H1 (cell line): Measurements from ENCODE around the gene CD37.

ENCODE experiments used
- BACH1 ChIP-seq: IDR thresholded peaks from 2 replicates; pipeline ENCODE4 v1.6.1; 2012; ENCODE audit warnings: low read length, improper control_type of control experiment
- CBX8 ChIP-seq: fragments of 300-800, 300-1000 bp; sonication (generic); IDR thresholded peaks from 2 replicates; pipeline ENCODE4 v1.7.1; 2016; ENCODE audit warnings: low read depth, low read length, borderline replicate concordance
- CHD2 ChIP-seq: IDR thresholded peaks from 2 replicates; pipeline ENCODE4 v1.6.1; 2012; ENCODE audit warnings: low read length, improper control_type of control experiment
- CTCF ChIP-seq, 3 experiments: IDR thresholded peaks; 1 replicate in 2 of 3; 2 replicates in 1 of 3; pipeline versions ENCODE4 v1.5.1 to v1.6.1; 2011; ENCODE audit warnings: low read length in 3 of 3, mild to moderate bottlenecking in 3 of 3, inconsistent platforms in 2 of 3, low read depth in 1 of 3, moderate library complexity in 1 of 3; ENCODE audit not compliant: insufficient read depth in 1 of 3; ENCODE audit errors: control extremely low read depth in 1 of 3
- EP300 ChIP-seq, 2 experiments: IDR thresholded peaks; 1 replicate in 1 of 2; 2 replicates in 1 of 2; pipeline ENCODE4 v1.6.1; 2011 to 2012; ENCODE audit warnings: low read depth in 2 of 2, low read length in 2 of 2, mild to moderate bottlenecking in 2 of 2, borderline replicate concordance in 1 of 2, inconsistent platforms in 1 of 2, moderate library complexity in 1 of 2
- EZH2 ChIP-seq: fragments of 200-600 bp; sonication (generic); IDR thresholded peaks from 2 replicates; pipeline ENCODE4 v1.7.1; 2012; ENCODE audit warnings: low read depth, mild to moderate bottlenecking, moderate library complexity, low read length, inconsistent platforms; ENCODE audit not compliant: severe bottlenecking
- GTF2F1 ChIP-seq: IDR thresholded peaks from 2 replicates; pipeline ENCODE4 v1.6.1; 2012; ENCODE audit warnings: low read depth, low read length, improper control_type of control experiment, borderline replicate concordance
- JUN ChIP-seq: IDR thresholded peaks from 2 replicates; pipeline ENCODE4 v1.6.1; 2011; ENCODE audit warnings: low read depth, mild to moderate bottlenecking, improper control_type of control experiment, low read length
- MAFK ChIP-seq: IDR thresholded peaks from 2 replicates; pipeline ENCODE4 v1.6.1; 2012; ENCODE audit warnings: low read depth, mild to moderate bottlenecking, improper control_type of control experiment, low read length
- PHF8 ChIP-seq: fragments of 200-600 bp; sonication (generic); conservative IDR thresholded peaks from 2 replicates; pipeline ENCODE4 v1.7.1; 2012; ENCODE audit warnings: low read depth, mild to moderate bottlenecking, inconsistent platforms, low read length, moderate library complexity
- POLR2A ChIP-seq, 2 experiments: IDR thresholded peaks; 1 replicate in 1 of 2; 2 replicates in 1 of 2; pipeline ENCODE4 v1.6.1; 2011; ENCODE audit warnings: low read depth in 2 of 2, low read length in 2 of 2, mild to moderate bottlenecking in 2 of 2; ENCODE audit errors: control extremely low read depth in 1 of 2
- RFX5 ChIP-seq: IDR thresholded peaks from 2 replicates; pipeline ENCODE4 v1.6.1; 2011; ENCODE audit warnings: low read depth, low read length, improper control_type of control experiment, borderline replicate concordance
- YY1 ChIP-seq: IDR thresholded peaks from 2 replicates; pipeline ENCODE4 v1.6.1; 2011; ENCODE audit warnings: low read depth, mild to moderate bottlenecking, low read length
- ZNF274 ChIP-seq: IDR thresholded peaks from 2 replicates; pipeline ENCODE4 v1.7.0; 2012; ENCODE audit warnings: low read length, borderline replicate concordance; ENCODE audit errors: extremely low read depth

GRCh38 chr19:49333418-49333805 is 1.8 kb upstream of the CD37 start:
- TF ChIP-seq POLR2A (IDR thresholded peaks at IDR 0.05; ENCODE audit: control extremely low read depth in 1 of 2, low read depth in 2 of 2, low read length in 2 of 2) (no peak), ZNF274 (no peak), PHF8 (no peak), CHD2 (no peak), CTCF (IDR thresholded peaks at IDR 0.05; ENCODE audit: control extremely low read depth in 1 of 3, insufficient read depth in 1 of 3, low read depth in 1 of 3, low read length in 3 of 3) (no peak), YY1 (no peak), JUN (no peak), EZH2 (no peak), EP300 (IDR thresholded peaks at IDR 0.05; ENCODE audit: borderline replicate concordance in 1 of 2, low read depth in 2 of 2, low read length in 2 of 2) (no peak), MAFK (no peak), BACH1 (no peak), CBX8 (no peak), RFX5 (no peak), GTF2F1 (no peak)
